Prostate gland (tissue), 2 donors: ENCODE measurements around the gene ABHD18. TPM values are rescaled to one million over a fixed set of nuclear protein-coding genes. Genes with fewer than 3 reads are reported as not detected.
"Not testable (repeated sequence)": the region's sequence is repeated elsewhere in the genome, so short reads cannot be mapped to it uniquely, and the experiment has no call there.

Experiments
- DNase-seq: peaks from one replicate; pipeline ENCODE4 v3.0.0-alpha.2; 2019; ENCODE audit warnings: low spot score
- H3K27ac ChIP-seq, 2 donors: fragments of 200-600 bp; sonication (generic); 2 replicates each; pipeline ENCODE4 v1.5.1; 2017 to 2019
- H3K27me3 ChIP-seq: fragments of 200-600 bp; sonication (generic); replicated peaks from 2 replicates; pipeline ENCODE4 v1.5.1; 2019; ENCODE audit not compliant: insufficient read depth
- H3K36me3 ChIP-seq, 2 donors: fragments of 200-600 bp; sonication (generic); 1 replicate in 1 of 2; 2 replicates in 1 of 2; pipeline versions ENCODE4 v1.5.1 to v1.8.1; 2017 to 2019
- H3K4me1 ChIP-seq: fragments of 200-600 bp; sonication (generic); replicated peaks from 2 replicates; pipeline ENCODE4 v1.5.1; 2019
- H3K4me3 ChIP-seq, 2 donors: fragments of 200-600 bp; sonication (generic); 2 replicates each; pipeline ENCODE4 v1.5.1; 2017 to 2019
- H3K9me3 ChIP-seq: fragments of 200-600 bp; sonication (generic); 2 replicates; pipeline ENCODE4 v1.5.1; 2017
- CTCF ChIP-seq, 4 experiments: fragments of 200-600 bp in 2 of 4; fragments of 450-650 bp in 2 of 4; sonication (generic) in 2 of 4; IDR thresholded peaks; 1 replicate in 3 of 4; 2 replicates in 1 of 4; pipeline ENCODE4 v1.5.1; 2016 to 2019; ENCODE audit warnings: antibody characterized with exemption in 4 of 4, mild to moderate bottlenecking in 2 of 4, moderate library complexity in 2 of 4
- POLR2A ChIP-seq: fragments of 450-650 bp; IDR thresholded peaks from one replicate; pipeline ENCODE4 v1.6.1; 2016; ENCODE audit warnings: antibody characterized with exemption, mild to moderate bottlenecking
- POLR2AphosphoS5 ChIP-seq: sonication (generic); formaldehyde crosslinking; IDR thresholded peaks from one replicate; pipeline ENCODE4 v1.6.1; 2017; ENCODE audit warnings: antibody characterized with exemption
- WGBS: methylation state at CpG from one replicate; pipeline ENCODE4 v1.1.5; 2018; 5-methylcytosine and 5-hydroxymethylcytosine counted together
- intact Hi-C: fragments of 100-400 bp; cut with DNase I; formaldehyde crosslinking; loops from one replicate; pipeline ENCODE4 v1.14.2; 2022
- total RNA-seq, 2 donors: library from RNA; depleted of rRNA; stranded (reverse); fragments of >200 nt; gene quantifications; one replicate each; pipeline ENCODE4 v1.1.0, GENCODE V29; 2016

ABHD18 gene
- 10 to 100 TPM in 1 of 2 donors, 1 to 10 TPM in 1; 5.7 to 10.6 TPM for total RNA-seq

DNA sequence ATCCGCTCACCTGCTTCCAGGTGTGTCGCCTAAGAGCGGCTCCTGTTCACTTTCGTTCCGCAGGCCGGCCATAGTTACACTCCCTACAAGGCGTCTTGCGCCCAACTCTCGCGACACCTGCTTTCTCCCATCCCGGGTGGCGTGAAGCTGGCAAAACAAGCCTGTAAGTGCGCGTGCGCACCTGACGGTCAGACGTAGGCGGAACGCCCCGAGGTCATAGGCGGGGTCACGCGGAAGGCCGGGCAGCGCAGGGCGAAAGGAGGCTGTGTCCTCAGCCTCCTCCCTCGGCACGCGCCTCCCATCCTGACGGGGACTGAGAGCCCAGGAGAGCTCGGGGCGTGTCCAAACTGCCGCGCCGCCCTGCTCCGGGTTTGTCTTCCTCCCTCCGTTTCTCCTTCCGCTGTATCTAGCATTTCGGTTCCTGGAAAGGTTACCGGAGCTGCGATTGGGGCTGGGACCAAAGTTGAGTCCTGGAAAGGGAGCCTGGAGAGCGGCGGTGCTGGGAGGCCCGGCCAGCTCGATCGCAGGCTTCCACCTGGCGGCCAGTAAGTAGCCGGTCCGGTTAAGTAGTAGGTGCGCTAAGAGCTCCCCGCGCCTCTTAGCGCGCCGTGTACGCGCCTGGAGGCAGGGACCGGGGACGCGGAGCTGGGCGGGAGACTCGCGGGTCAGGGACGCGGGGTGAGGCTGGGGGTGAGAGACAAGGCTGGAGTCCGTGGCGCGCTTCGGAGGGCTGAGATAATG lies at the start of gene ABHD18, which contains the start of gene MFSD8:
ABHD18 (plus strand) TSS at position 345 of the 741 bp plus-strand sequence. CDS start 17,550 bp downstream, outside the sequence.
MFSD8 (minus strand) TSS at position 112 of the 741 bp plus-strand sequence; CDS start at position 72, 40 bp downstream.
- Histone ChIP-seq H3K36me3 (no peaks in the 10 kb centered on the region), H3K27me3 (no peaks in the 10 kb centered on the region), H3K4me1 (no peaks in the 10 kb centered on the region), H3K9me3 (no peaks in the 10 kb centered on the region), H3K27ac (peak within 1 kb of the TSS; percentile 90 to 91), H3K4me3 (peak within 1 kb of the TSS; percentile 72 to 82)
- WGBS = under 1% methylated on average over 57 of the region's 69 CpGs
- DNase-seq = peak; percentile 99
- TF ChIP-seq POLR2AphosphoS5 (peak; percentile 99), CTCF (IDR thresholded peaks at IDR 0.05) (peak; percentile 34 to 62 (median 50)), POLR2A (peak; percentile 87)
- intact Hi-C loops = loop anchor here (2.0 to 10.0 kb wide), 2 partner anchors 96 to 180 kb away; partner anchors contain the start of genes HSPA4L and LARP1B

GRCh38 chr4:127916512-127916911 lies 48.7 kb upstream of the ABHD18 start:
- Histone ChIP-seq H3K27ac (no peak overlapping the region), H3K36me3 (no peaks in the 10 kb centered on the region), H3K27me3 (no peaks in the 10 kb centered on the region), H3K4me3 (no peak overlapping the region), H3K4me1 (no peaks in the 10 kb centered on the region), H3K9me3 (no peaks in the 10 kb centered on the region)
- WGBS = 88% methylated on average over 3 of the region's 3 CpGs
- DNase-seq = no peak
- intact Hi-C loops = no loop called here
- TF ChIP-seq POLR2AphosphoS5 = no peak
- TF ChIP-seq POLR2A = no peak
- TF ChIP-seq CTCF (IDR thresholded peaks at IDR 0.05) = no peak

DNA sequence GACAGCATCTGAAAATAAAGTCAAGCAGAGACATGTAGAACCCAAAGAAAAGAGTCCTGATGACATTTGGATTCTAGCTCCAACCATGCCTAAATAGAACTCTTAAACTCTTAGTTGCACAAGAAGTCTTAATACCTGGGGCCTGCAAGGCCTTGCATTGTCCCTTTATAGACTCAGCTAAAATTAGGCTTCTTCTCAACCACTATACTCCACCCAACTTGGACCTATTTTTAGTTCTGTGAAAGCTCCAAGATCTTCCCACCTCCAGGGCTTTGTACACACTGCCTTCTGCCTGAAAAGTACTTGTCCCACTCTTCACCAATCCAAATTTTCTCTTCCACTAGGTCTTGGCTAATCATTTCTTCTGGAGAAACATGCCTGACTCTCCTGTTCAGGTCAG lies 48.1 kb upstream of the ABHD18 start:
- Histone ChIP-seq H3K4me1 (no peaks in the 10 kb centered on the region), H3K27me3 (no peaks in the 10 kb centered on the region), H3K9me3 (no peaks in the 10 kb centered on the region), H3K27ac (no peak overlapping the region), H3K36me3 (no peaks in the 10 kb centered on the region), H3K4me3 (no peak overlapping the region)
- intact Hi-C loops = no loop called here
- DNase-seq = no peak
- TF ChIP-seq POLR2AphosphoS5 (no peak), POLR2A (no peak), CTCF (IDR thresholded peaks at IDR 0.05) (no peak)

DNA sequence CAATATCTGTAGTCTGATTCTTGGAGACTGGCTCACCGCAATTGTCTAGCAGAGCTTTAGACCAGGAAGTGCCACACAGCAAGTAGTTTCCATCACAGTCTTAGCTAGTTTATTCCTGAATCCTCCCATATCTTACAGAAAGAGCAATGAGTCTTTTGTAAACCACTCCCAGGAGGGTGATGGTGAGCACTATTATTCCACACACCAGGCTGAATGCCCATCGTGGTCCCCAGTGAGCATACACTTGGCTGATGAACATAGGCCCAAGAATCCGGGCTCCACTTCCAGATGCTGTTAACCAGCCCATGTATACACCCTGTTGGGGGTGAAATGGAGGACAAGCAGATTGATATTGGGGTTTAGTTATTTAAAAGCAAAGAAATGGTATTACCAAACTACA lies 44.7 kb upstream of the ABHD18 start:
- H3K27me3 ChIP-seq = no peaks in the 10 kb centered on the region
- no peaks in the 10 kb centered on the region for H3K4me1 ChIP-seq
- H3K36me3 ChIP-seq = no peaks in the 10 kb centered on the region
- WGBS = 98% methylated on average over 3 of the region's 3 CpGs
- no peak overlapping the region for H3K27ac ChIP-seq
- H3K9me3 ChIP-seq = no peaks in the 10 kb centered on the region
- intact Hi-C loops = no loop called here
- no peak overlapping the region for H3K4me3 ChIP-seq
- no peak for TF ChIP-seq POLR2A
- no peak for DNase-seq

- 96% methylated on average over 2 of the region's 2 CpGs for WGBS
- no peak for TF ChIP-seq CTCF (IDR thresholded peaks at IDR 0.05)
- TF ChIP-seq POLR2AphosphoS5 = no peak
- no peak for TF ChIP-seq POLR2A
- H3K4me1 ChIP-seq = no peaks in the 10 kb centered on the region
- intact Hi-C loops = no loop called here
- H3K36me3 ChIP-seq = no peaks in the 10 kb centered on the region
- H3K4me3 ChIP-seq = no peak overlapping the region
- no peaks in the 10 kb centered on the region for H3K27me3 ChIP-seq
- no peak for DNase-seq
- no peak overlapping the region for H3K27ac ChIP-seq
- no peaks in the 10 kb centered on the region for H3K9me3 ChIP-seq
Observed at GRCh38 chr4:127922226-127922625, 43.0 kb upstream of the ABHD18 start.

DNA sequence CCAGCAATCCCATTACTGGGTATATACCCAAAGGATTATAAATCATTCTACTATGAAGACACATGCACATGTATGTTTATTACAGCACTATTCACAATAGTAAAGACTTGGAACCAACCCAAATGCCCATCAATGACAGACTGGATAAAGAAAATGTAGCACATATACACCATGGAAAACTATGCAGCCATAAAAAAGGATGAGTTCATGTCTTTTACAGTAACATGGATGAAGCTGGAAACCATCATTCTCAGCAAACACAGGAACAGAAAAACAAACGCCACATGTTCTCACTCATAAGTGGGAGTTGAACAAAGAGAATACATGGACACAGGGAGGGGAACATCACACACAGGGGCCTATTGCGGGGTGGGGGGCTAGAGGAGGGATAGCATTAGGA lies 39.5 kb upstream of the ABHD18 start:
- intact Hi-C loops, H3K27me3 ChIP-seq, H3K4me3 ChIP-seq, H3K36me3 ChIP-seq, H3K9me3 ChIP-seq, H3K4me1 ChIP-seq, H3K27ac ChIP-seq, DNase-seq: not testable (repeated sequence)
- 96% methylated on average over 2 of the region's 2 CpGs for WGBS
